T-helper 2 cell treated with Interferon-gamma antibody and Interleukin-4, amounts not matched to agents 100 ng/mL and 5 ng/mL, for 36 hours (primary cell): ENCODE results near the gene LRRC26. TPM values are rescaled to one million over a fixed set of nuclear protein-coding genes. Genes with fewer than 3 reads are reported as not detected.

ENCODE experiments used
- intact Hi-C: fragments of 100-400 bp; cut with micrococcal nuclease; formaldehyde crosslinking; loops from one replicate; pipeline ENCODE4 v1.15.1; 2023
- total RNA-seq: library from RNA; stranded (reverse); gene quantifications from 2 replicates; pipeline ENCODE4 v1.2.3, GENCODE V29; 2022

LRRC26 gene
- total RNA-seq, 1 donor from 2014 or later: not detected

GRCh38 chr9:137199411-137200121, 29.7 kb upstream of the LRRC26 start:
- intact Hi-C loops: loop anchor here (1.0 to 2.0 kb wide), 2 partner anchors 24 to 49 kb away; no protein-coding TSS in a partner anchor

- intact Hi-C loops: no loop called here
Observed at GRCh38 chr9:137198902-137199283, 29.0 kb upstream of the LRRC26 start.

DNA sequence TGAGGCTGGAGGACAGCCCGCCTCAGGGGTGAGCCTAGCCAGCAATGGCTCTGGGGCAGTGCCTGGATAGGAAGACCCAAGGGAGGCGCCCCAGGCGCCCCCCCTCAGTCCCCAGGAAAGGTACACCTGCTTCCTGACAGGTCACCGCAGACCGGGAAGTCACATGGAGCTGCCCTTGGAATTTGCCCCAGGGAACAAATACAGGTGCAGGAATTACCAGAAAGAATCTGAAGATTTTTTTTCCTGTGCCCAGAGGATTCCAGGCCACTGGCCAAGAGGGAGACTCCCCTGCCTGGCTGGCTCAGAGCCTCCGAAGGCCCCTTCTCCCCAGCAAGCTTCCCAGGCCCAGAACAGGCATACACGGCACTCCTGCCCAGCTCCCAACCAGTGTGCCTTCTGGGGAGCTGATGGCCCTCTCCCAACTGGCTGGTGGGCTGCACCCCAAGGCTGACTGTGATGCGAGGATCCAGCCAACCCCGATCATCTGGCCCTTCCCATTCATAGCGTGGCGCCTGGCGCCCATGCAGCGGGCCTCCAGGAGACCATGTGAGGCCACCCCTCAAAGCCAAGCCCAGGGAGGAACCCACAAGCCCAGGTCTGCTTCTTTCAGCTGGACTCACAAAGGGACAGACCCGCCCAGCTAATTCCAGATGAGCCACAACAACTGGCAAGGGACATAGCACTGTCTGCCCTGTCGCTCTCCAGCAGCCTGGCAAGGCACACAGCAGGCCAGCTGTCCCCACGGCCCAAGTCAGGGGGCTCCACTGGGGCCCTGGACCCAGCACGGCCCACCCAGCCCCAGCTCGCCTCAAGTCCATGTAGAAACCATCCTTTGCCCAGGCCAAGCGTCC, 28.4 kb upstream of the LRRC26 start:
- intact Hi-C loops: no loop called here

- intact Hi-C loops: no loop called here
Observed at GRCh38 chr9:137195525-137196220, 25.8 kb upstream of the LRRC26 start.

- intact Hi-C loops: no loop called here
Observed at GRCh38 chr9:137194909-137195308, 25.1 kb upstream of the LRRC26 start.

DNA sequence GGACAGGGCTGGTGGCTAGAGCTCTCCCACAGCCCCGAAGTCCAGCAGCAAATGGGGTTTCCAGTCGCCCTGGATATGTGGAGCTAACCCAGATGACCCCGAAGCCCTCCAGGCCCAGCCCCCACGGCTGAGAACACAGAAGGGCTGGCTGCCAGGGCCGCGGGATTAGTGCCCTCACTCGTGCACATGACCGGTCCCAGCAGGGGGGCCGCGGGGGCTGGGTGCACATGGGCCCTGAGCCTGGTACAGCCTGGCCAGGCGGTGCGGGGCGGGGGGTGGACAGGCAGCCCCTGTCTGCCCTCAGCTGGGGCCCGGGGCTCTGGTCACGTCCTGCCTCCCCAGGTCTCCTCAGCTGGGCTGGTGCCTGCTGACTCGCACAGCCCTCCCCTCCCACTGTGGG, 24.5 kb upstream of the LRRC26 start:
- intact Hi-C loops: no loop called here

DNA sequence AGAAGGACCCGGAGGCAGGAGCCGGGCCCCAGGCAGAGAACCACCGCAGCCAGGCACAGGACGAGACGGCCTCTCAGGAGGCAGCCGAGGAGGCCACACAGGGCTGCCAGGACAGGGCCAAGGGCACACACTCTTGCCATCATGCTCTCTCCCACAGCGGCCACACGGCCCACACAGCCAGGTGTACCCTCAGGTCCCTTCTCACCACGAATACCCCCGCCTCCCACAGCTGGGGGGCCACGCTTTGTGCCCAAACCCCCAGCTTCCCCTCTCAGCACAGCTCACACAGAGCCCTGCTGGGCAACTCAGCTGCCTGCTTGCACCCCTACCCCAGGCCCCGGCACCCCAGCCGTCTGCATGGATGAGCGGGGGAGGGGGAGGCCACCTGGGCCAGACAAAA, 23.9 kb upstream of the LRRC26 start:
- intact Hi-C loops: no loop called here

DNA sequence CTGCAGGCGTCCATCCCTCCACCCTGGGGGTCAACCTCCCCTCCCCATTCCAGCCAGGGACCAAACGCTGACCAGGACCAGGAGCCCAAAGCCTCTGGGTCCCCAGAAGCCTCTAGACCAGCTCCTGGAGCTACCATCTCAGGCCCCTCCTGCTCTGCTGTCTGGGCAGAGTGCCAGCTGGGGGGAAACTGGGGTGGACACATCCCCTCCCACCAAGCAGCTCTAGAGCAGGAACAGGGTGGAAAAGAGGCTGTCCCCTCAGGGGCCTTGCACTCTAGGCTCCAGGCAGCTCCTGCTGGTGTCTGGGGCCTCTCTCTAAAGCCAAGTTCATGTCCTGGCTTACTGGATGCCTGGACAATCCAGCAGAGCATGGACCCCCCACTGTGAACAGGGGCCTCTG, 23.0 kb upstream of the LRRC26 start:
- intact Hi-C loops: no loop called here

DNA sequence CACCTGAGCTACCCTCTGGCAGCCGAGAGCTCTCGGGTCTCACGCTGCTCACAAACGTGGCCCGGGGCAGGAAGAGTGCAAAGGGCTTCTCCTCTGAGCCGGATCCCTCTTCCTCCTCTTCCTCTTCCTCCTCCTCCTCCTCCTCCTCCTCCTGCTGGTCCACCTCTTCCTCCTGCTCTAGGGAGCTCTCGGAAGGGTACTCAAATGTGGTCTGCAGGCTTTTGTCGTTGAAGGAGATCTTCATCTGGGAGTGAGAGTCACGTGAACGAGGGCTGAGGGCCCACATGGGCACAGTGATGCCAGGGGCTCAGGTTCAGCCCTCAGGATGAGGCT, 22.6 kb upstream of the LRRC26 start:
- intact Hi-C loops: no loop called here

DNA sequence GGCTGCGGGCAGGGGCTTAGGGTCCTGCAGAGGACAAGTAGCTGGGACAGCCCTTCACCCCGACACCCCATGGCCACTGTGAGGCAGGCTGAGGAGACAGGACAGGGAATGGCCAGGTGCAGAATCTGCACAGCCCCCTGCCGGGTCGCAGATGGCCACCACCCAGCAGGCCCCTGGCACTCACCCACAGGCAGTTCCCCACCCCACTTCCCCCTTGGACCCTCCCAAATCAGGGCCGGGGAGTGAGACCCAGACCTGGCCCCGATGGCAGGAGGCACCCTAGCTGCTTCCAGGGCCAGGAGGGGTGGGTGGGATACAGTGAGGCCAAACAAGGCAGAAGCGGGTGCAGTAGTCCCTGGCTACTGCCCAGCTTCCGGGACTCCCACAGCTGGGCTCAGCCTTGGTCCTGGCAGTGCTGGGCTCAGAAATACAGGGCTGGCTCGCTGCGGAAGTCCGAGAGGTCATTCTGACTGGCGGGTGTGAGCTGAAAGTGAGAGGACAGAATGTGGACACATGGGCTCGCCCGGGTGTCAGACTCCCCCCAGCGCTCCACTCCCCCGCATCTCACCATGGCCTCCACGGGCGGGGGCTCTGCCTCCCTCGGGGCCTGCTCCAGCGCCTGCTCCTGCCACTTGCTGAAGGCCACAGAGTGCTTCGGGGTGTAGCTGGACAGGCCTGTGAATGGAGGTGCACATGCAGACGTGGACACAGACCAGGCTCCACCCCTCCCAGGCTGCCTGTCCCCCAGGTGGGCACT, 22.0 kb upstream of the LRRC26 start:
- intact Hi-C loops: no loop called here

GRCh38 chr9:137191245-137191644, 21.4 kb upstream of the LRRC26 start:
- intact Hi-C loops: no loop called here

DNA sequence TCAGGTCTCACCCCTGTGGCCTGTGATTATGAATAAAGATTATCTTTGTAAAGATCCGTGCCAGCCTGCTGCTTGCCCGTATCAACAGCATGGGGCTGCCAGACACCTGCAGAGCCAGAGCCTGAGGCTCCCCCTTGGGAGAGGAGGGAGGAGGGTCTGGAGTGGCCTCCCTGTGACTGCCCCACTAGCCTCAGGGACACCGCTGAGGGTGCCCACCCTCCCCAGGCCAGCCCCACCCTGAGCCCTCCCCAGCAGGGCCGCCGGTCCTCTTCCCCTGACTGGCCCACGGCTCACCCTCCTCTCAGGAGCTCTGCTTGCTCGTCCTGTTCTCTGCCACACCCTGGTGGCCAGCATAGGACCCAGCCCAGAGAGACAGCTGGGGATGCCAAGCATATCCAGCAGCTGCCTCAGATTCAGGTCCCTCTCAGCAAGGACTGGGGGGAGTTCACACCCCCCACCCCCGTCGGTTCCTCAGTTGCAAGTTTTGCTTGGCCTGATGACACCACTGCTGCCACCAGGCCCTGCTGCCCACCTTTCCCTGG, 20.5 kb upstream of the LRRC26 start:
- intact Hi-C loops: no loop called here

DNA sequence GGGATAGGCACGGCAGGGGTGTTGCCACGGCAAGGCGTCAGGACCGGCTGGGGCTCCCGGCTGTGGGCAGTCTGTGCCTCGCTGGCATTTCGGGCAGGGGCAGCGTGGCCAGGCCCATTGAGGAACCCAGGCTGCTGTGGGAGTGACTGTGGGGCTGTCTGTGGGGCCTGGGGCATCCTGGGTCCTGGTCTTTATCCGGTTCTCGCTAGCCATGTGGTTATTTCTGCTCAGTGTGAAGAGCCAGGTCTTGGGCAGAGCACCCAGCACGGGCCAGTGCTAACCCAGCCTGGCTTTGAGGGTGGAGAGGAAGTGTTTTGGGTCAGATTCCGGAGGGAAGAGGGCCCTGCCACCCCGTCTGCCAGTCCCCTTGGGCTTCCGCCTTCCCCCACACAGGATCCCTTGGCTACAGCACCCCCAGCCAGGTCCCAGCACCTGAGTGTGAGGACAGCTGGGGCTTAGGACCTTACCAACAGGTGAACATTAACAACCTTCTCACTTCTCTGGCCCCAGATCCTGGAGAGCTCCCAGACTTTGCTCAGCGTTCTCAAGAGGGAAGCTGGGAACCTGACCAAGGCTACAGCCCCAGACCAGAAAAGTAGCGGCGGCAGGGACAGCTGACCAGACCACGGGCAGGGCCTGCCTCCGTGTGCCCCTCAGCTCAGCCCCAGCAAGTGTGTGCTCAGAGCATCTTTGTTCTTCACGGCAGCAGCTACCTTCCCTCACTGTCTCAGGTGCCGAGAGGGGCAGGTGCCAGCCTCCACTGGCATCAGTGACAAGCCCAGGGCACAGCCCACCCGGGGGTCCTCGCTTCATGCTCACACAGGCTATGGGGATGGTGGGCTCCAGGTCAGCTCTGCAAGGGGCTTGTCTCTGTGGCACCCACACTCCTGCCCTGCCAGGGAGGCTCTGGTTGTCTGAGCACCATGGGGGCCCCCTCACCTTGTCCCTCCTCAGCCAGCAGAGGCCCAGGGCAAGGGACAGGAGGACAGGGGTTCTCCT, 19.7 kb upstream of the LRRC26 start:
- intact Hi-C loops: loop anchor here (2.0 to 5.0 kb wide), 2 partner anchors 51 to 62 kb away; partner anchors contain the start of gene TUBB4B

DNA sequence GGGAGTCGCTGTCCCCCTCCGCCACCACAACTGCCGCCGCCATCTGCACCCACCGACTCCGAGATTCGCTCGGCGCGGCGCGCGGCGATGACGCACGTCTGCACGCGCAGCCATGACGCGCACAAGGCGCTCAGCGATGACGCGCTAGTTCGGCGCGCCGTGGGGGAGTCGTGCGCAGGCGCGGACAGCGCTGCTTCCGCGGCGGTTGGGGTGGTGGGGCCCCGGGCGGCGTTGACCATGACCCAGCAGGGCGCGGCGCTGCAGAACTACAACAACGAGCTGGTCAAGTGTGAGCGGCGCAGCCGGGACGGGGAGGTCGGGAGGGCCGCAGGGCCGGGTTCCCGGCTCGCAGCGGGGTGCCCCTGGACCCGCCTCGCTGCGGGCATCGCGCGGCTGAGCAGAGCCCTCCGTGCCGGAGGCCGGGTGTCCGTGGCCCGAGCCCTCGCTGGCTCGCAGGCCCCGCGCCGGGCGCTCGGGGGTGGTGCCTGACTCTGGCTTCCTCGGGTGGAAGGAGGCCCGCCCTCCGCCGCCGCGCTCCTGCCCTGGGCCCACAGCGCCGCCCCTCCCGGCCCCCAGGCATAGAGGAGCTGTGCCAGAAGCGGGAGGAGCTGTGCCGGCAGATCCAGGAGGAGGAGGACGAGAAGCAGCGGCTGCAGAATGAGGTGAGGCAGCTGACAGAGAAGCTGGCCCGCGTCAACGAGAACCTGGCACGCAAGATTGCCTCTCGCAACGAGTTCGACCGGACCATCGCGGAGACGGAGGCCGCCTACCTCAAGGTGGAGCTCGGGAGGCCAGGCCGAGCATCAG, 18.8 kb upstream of the LRRC26 start, which contains the start of the genes ANAPC2 and SSNA1:
ANAPC2 (minus strand) TSS at position 71 of the 807 bp plus-strand sequence; CDS start at position 43, 28 bp downstream.
SSNA1 (plus strand) TSS at position 187 of the 807 bp plus-strand sequence; CDS start at position 238, 51 bp downstream.
- intact Hi-C loops: loop anchor here (1.0 to 5.0 kb wide), 4 partner anchors 17 to 61 kb away; partner anchors contain the start of genes NDOR1, TMEM203 and TUBB4B

GRCh38 chr9:137188086-137188489, 18.2 kb upstream of the LRRC26 start:
- intact Hi-C loops: loop anchor here (1.0 to 5.0 kb wide), 4 partner anchors 17 to 61 kb away; partner anchors contain the start of genes NDOR1, TMEM203 and TUBB4B

GRCh38 chr9:137187386-137187785, 17.5 kb upstream of the LRRC26 start:
- intact Hi-C loops: loop anchor here (5.0 kb wide), 1 partner anchor 60 kb away; no protein-coding TSS in a partner anchor

- intact Hi-C loops: loop anchor here (5.0 kb wide), 1 partner anchor 59 kb away; no protein-coding TSS in a partner anchor
Observed at GRCh38 chr9:137186385-137186784, 16.5 kb upstream of the LRRC26 start.

DNA sequence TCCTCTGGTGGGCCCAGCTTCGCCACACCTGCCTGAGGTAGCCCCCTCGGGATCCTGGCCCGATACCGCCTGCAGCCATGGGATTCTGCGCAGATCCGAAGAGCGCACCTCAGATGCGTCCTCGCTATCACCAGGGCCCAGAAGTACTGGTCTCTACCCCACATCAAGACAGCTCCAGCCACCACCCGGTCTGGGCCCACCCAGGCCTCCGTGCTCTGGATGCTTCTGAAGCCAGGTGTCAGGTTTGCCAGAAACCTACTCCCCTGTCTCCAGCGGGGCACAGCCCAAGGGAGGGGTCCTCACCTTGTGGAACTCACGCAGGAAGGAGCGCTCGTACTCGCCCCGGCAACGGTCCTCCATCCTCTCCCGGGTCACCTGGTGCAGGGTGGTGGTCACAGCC, 16.1 kb upstream of the LRRC26 start:
- intact Hi-C loops: loop anchor here (5.0 kb wide), 1 partner anchor 59 kb away; no protein-coding TSS in a partner anchor
